RPMI7951 (cell line): ENCODE results near the gene GRK7. TPM values are rescaled to one million over a fixed set of nuclear protein-coding genes. Genes with fewer than 3 reads are reported as not detected.
A peak's percentile ranks its signal among the peaks of the same experiment; 100 is the strongest.
"Not testable (repeated sequence)": the region's sequence is repeated elsewhere in the genome, so short reads cannot be mapped to it uniquely, and the experiment has no call there.

Experiments used
- DNase-seq: peaks from one replicate; pipeline ENCODE4 v3.0.0-alpha.2; 2012; ENCODE audit warnings: low read depth
- total RNA-seq: library from RNA; depleted of rRNA; stranded (reverse); fragments of >200 nt; shearing (Covaris generic); gene quantifications from 2 replicates; pipeline ENCODE4 v1.2.3, GENCODE V29; 2014

GRK7 gene
- total RNA-seq, 1 experiment from 2014 or later = not detected

GRCh38 chr3:141754032-141754431 lies 9.2 kb upstream of the GRK7 start:
- no peak for DNase-seq

- DNase-seq = not testable (repeated sequence)
Measured at GRCh38 chr3:141762552-141762951, 656 bp upstream of the GRK7 start.

GRCh38 chr3:141764045-141764444 lies 837 bp downstream of the GRK7 start:
- DNase-seq = no peak

GRCh38 chr3:141764465-141764864 lies 1.3 kb downstream of the GRK7 start:
- DNase-seq = no peak

GRCh38 chr3:141764986-141765385 lies 1.8 kb downstream of the GRK7 start:
- no peak for DNase-seq

- DNase-seq = no peak
Measured at GRCh38 chr3:141767066-141767465, 3.9 kb downstream of the GRK7 start.

GRCh38 chr3:141769221-141769894 lies 6.2 kb downstream of the GRK7 start:
- no peak for DNase-seq

GRCh38 chr3:141773676-141774075 lies 10.5 kb downstream of the GRK7 start:
- DNase-seq = no peak

- no peak for DNase-seq
Measured at GRCh38 chr3:141776376-141776775, 13.2 kb downstream of the GRK7 start.

- peak; percentile 13 for DNase-seq
Measured at GRCh38 chr3:141776885-141777284, 13.7 kb downstream of the GRK7 start.

- no peak for DNase-seq
Measured at GRCh38 chr3:141777957-141778813, 15.0 kb downstream of the GRK7 start.

GRCh38 chr3:141779667-141780066 lies 16.5 kb downstream of the GRK7 start:
- DNase-seq = no peak

GRCh38 chr3:141782386-141782932 lies 19.3 kb downstream of the GRK7 start:
- DNase-seq = peak; percentile 14

- DNase-seq = no peak
Measured at GRCh38 chr3:141783632-141784031, 20.4 kb downstream of the GRK7 start.

GRCh38 chr3:141784096-141784495 lies 20.9 kb downstream of the GRK7 start:
- DNase-seq = no peak

GRCh38 chr3:141784531-141784930 lies 21.3 kb downstream of the GRK7 start:
- DNase-seq = no peak

GRCh38 chr3:141788149-141788548 lies 24.9 kb downstream of the GRK7 start:
- no peak for DNase-seq

GRCh38 chr3:141788750-141789149 lies 25.5 kb downstream of the GRK7 start:
- not testable (repeated sequence) for DNase-seq

GRCh38 chr3:141789281-141789680 lies 26.1 kb downstream of the GRK7 start:
- DNase-seq = no peak

- no peak for DNase-seq
Measured at GRCh38 chr3:141790171-141790570, 27.0 kb downstream of the GRK7 start.

- DNase-seq = no peak
Measured at GRCh38 chr3:141792495-141792894, 29.3 kb downstream of the GRK7 start.

GRCh38 chr3:141793476-141794260 lies 30.5 kb downstream of the GRK7 start:
- DNase-seq = no peak
